IPS-NIHi11 (cell line): ENCODE results near the gene RBMS2.

ENCODE experiments used
- DNase-seq: peaks from one replicate; pipeline ENCODE4 v3.0.0; 2012; ENCODE audit warnings: mixed read lengths, low spot score

RBMS2 gene

DNA sequence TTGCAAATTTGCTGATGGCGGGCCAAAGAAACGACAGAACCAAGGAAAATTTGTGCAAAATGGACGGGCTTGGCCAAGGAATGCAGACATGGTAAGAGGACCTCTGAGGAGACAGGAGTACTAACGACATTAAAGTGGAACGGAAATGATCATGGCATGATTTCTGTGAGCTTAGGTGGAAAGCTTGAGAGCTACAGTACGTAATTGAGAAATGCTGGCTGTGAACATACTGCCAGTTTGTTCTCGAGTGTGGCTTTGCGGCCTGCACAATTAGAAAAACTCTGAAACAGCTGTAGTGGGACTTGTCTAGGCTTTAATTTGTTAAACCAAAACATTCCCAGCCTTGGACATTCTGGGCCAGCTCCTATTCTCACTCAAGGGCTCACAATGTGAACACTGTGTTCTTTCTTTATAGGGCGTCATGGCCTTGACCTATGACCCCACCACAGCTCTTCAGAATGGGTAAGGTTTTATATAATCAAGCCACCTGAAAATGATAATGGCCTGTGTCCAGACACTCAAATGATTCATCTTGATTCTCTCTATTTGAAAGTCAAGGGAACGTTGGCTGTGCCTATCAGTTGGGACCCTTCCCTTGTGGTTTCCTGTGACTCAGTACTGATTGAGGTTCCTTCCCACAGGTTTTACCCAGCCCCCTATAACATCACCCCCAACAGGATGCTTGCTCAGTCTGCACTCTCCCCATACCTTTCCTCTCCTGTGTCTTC is 60.0 kb downstream of the RBMS2 start:
- DNase-seq = no peak

DNA sequence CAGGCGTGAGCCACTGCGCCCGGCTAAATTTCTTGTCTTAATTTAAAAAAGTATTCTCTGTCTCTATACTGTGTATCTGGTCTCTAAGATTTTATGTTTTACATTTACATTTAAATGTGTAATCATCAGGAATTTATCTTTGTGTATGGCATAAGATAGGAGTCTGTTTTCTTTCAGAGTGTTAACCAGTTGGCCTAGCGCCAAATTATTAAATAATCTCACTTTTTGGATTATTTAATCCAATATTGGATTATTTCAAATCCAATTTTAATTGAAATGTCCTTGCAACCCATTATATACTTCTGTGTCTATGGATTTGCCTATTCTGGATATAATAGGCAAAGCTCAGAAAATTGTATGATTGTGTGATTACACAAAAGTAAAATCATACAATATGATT is 63.5 kb downstream of the RBMS2 start:
- no peak for DNase-seq

GRCh38 chr12:56589783-56590182 is 68.2 kb downstream of the RBMS2 start:
- DNase-seq = no peak

- DNase-seq = peak; percentile 46
Observed at GRCh38 chr12:56590237-56590830, 68.7 kb downstream of the RBMS2 start.

DNA sequence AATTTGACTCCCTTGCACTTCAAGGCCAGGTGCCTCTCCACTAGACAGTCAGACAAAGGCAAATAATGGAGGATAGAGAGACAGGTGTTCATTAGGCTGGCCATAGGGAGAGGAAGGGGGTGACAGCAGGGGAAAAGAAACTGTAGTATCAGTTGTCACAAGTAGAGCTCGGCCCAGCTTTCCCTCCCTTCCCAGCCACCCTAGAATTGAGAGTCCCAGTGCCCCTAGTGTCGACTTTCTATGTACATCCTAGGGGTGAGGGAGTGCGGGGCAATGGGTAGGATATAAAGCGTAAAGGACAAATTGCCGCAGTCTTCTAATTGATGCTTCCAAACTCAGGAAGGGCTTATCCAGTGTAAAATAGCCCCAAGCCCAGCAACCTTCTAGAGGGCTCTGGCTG is 69.5 kb downstream of the RBMS2 start:
- no peak for DNase-seq

DNA sequence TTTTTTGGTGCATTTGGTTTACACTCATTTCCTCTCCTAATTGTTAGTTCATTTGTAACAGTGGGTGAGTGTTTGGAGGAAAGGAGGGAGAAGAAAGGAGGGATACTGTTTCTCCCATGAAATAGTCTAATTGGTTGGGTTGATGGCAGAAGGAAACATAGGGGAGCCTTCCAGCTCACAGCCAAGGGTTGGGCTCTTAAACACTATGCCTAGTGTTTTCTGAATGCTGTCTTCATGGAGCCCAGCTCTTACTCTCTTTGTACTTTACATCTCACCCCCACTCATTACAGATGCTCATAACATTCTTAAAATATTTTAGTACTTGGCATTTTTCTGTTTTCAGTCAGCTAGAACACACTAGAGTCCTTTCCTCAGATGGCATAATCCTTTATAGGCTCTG is 70.3 kb downstream of the RBMS2 start:
- DNase-seq = no peak

- DNase-seq = peak; percentile 86
Observed at GRCh38 chr12:56593909-56594621, 72.4 kb downstream of the RBMS2 start.

DNA sequence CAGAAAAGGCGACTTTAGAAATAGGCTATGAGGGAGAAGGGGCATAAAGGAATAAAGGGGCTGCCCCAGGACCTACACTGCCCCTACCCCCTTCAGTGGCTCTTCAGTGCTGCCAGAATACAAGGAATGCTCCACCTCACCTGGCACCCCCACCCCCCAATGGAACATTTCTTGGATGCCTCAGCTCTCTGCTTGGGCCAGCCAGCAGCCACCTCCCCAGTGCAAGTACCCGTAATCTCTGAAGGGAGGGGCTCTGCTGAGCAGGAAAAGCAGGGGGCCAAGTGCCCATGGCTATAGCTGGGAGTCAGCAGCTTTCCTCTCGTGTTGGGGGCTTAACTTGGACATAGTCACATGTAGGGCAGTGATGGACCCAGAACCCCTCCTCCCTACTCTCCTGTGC is 75.2 kb downstream of the RBMS2 start:
- DNase-seq = no peak

DNA sequence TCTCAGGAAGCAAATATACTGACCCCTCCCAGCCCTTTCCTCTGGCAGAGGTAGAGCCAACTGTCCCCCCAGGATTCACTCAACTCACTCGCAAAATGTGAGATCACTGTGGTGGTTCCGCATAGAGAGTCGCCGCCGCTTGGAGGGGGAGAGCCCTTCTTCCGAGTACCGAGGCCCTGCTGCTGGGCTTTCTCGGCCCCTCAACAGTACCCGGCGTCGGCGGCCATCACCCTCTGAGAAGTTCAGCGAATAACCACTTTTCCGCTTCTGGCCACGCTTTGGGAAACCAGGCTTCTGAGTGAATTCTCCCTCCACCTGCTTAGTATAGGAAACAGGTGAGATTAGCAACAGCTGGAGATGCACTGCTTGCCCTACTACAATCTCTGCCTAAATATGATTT is 77.4 kb downstream of the RBMS2 start:
- DNase-seq = no peak

DNA sequence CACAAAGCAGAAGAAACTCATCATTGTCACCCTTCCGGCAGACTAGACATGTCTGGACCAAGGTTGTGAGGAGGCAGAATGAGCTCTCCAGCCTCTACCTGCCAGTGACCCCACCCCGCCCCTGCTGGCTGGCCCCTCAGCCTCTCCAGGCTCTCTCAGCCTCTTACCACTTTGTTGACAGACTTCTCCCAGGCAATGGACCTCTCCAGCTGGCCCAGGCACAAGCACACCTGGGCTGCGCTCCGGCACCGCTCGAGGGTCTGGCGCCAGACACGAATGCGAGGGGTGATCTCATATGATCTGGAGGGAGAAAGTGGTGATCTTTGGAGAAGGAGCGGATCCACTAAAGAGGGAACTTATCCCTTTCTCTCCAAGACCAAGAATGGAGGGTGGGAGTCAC is 78.2 kb downstream of the RBMS2 start:
- DNase-seq = no peak

DNA sequence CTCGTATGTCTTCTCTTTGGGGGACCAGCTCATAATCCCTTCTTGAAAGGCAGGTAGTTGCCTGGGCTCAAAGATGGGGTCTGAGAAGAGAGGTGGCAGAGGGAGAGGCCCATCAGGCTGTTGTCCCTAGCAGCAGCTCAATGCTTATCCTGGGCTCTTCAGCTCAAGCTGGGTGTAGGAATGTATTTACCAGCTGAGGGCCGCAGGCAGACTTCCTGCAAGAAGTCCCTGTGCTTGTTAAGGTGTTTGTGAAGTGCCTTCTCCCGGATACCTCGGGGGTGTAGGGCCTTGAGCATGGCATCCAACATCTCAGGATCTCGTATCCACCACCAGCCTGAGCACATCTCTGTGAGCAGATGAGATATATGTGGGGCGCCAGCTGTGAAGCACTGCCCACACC is 79.1 kb downstream of the RBMS2 start:
- no peak for DNase-seq

- peak; percentile 59 for DNase-seq
Observed at GRCh38 chr12:56601503-56601902, 79.9 kb downstream of the RBMS2 start.

- DNase-seq = no peak
Observed at GRCh38 chr12:56602239-56602638, 80.6 kb downstream of the RBMS2 start.

GRCh38 chr12:56604355-56604754 is 82.7 kb downstream of the RBMS2 start:
- no peak for DNase-seq

DNA sequence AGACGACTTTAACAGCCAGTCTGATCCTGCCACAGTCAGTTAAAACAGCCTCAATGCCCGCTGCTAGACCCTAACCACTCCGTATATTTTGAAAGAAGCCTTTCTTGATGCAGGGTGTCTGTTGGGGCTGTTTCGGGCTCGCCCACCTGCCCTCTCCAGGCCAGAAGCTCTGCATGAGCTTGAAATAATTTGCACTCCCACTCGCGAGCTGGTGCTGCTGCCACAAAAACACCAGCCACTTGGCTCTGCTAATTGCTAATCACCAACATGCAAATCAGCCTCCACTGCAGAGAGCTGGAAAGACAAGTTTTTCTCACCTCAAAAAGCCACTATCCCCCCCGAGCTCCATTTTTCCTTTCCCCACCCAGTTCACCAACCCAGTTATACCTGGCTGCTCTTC is 93.0 kb downstream of the RBMS2 start:
- DNase-seq = no peak

DNA sequence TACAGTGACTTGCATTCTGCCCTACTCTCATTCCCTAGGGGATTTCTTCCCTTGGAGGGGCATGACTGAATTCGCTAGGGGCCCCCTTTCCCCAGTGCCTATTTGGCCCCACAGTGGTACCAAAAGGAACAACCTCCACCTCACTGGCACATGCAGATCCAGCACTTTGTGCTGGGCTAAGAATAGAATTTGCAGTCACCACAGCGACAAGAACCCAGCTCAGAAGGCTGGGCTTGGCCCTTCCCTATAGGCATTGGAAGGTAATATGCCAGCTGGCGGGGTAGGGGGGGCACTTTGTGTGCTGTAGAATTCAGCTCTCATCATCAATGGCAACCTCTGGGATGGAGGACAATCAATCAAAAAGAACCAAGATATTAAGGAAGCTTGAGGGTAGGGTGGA is 94.6 kb downstream of the RBMS2 start:
- DNase-seq = no peak

DNA sequence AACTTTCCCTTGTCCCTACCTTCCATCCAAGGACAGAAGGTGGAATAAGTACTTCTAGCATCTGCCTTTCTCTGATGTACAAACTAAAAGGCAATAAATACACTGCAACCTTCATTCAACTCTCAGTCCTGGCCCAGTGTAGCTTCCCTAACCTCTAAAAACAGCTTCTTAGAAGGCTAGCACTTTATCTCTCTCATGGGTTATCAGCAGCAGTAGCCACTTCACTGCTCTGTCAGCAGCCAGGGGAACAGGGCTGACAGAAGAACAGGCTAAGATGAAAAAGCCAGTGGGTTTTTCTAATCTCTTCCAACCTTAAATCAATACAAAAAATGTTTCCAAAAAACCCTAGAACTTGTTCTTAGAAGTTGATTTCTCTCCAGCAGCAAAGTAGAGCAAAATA is 95.3 kb downstream of the RBMS2 start:
- no peak for DNase-seq

DNA sequence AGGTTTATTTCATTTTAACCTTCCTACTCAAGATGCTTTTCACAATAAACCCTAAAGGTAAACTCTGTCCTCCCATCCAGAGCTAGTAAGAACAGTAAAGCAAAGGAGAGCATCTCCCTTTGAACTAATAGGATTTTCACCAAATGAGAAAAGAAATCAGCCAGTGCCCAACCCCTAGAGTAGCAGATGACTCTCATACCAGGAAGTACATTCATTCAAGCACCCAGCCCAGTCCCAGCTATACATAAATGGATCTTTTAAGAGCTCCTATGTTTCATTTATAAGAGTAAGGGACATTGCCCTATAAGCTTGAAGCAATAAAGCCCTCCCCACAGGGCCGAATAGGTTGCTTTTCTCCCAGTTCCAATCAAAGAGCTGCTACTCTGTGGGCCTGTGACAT is 100.9 kb downstream of the RBMS2 start:
- no peak for DNase-seq

- no peak for DNase-seq
Observed at GRCh38 chr12:56626701-56627100, 105.1 kb downstream of the RBMS2 start.

DNA sequence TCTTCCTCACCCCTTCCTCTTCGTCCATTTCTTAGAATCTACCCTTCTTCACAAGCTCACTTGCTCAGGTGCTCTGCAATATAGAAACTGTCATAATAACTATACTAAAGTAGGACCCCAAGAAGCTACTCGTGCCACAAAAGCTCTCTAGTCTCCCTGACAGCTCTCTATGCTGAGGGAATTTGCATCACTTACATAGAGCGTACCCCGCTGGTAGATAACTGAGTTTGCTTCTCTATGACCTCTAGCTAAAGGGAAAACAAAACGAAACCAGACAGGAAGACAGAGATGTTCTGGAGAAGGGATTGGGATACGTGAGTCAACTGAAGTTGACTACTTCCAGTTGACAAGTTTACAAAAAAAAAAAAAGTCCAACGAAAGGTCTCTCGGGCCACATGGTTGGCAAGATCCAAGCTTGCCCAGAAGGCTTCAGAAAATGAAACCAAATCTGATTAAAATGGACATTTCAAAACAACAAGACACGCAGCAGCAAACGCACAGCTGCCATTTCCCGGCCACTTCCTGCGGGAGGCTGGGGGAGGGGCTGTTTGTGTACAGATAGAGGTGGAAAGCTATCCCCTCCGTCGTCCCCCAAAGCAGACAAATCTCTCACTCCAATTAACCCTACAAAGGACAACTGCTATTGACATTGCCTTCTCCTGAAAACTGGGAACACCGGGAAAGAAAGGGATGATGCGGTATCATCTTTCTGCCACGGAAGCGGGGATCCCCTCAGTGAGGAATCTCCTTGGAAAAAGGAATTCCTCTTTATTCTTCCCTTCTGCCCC is 107.2 kb downstream of the RBMS2 start:
- DNase-seq = peak; percentile 50

GRCh38 chr12:56629459-56630179 is 108.0 kb downstream of the RBMS2 start:
- DNase-seq = peak; percentile 39

GRCh38 chr12:56630180-56630632 is 108.6 kb downstream of the RBMS2 start, which contains the start of gene BAZ2A:
Gene BAZ2A (minus strand): TSS chr12:56630326. CDS start chr12:56617530, 12,796 bp downstream.
- peak; percentile 97 for DNase-seq
